Endothelial cell of umbilical vein (primary cell): ENCODE measurements around the gene ALKBH7.

ENCODE experiments used
- EZH2 ChIP-seq: IDR thresholded peaks from 2 replicates; pipeline ENCODE4 v1.6.1; 2012; ENCODE audit warnings: borderline replicate concordance, low read depth, mild to moderate bottlenecking, moderate library complexity, low read length, inconsistent platforms; ENCODE audit not compliant: severe bottlenecking
- MYC ChIP-seq: IDR thresholded peaks from one replicate; pipeline ENCODE4 v1.6.1; 2011; ENCODE audit warnings: mild to moderate bottlenecking, low read depth, low read length
- POLR2A ChIP-seq: IDR thresholded peaks from 2 replicates; pipeline ENCODE4 v1.6.1; 2012; ENCODE audit warnings: low read depth, mild to moderate bottlenecking, control low read depth, low read length
- POLR2AphosphoS5 ChIP-seq: IDR thresholded peaks from 2 replicates; pipeline ENCODE4 v1.6.1; 2012; ENCODE audit warnings: low read depth, mild to moderate bottlenecking, control low read depth, low read length, moderate library complexity; ENCODE audit not compliant: insufficient read depth
- TF ChIP-seq, protein P1 (sequence below), 2 donors: IDR thresholded peaks; 1 replicate in 1 of 2; 2 replicates in 1 of 2; pipeline ENCODE4 v1.5.1; 2011; ENCODE audit warnings: low read length in 2 of 2, mild to moderate bottlenecking in 2 of 2, moderate library complexity in 2 of 2, control low read depth in 1 of 2, inconsistent platforms in 1 of 2, low read depth in 1 of 2; ENCODE audit not compliant: insufficient read depth in 1 of 2; ENCODE audit errors: extremely low read depth in 1 of 2
- TF ChIP-seq, protein P2 (sequence below): IDR thresholded peaks from 2 replicates; pipeline ENCODE4 v1.6.1; 2011; ENCODE audit not compliant: insufficient read depth, insufficient read length

DNA sequence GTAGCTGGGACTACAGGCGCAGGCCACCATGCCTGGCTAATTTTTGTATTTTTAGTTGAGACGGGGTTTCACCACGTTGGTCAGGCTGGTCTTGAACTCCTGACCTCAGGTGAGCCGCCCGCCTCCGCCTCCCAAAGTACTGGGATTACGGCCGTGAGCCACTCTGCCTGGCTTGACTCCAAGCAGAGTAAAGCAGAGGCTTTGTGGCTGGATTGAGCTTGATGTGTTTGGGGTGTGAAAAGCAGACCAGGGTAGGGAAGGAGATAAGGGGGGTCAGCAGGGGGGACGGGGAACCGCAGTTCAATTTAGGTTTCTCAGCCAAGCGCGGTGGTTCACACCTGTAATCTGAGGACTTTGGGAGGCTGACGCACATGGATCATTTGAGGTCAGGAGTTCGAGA, 15.4 kb upstream of the ALKBH7 start:
- no peak for TF ChIP-seq POLR2A
- TF ChIP-seq, protein P1, sequence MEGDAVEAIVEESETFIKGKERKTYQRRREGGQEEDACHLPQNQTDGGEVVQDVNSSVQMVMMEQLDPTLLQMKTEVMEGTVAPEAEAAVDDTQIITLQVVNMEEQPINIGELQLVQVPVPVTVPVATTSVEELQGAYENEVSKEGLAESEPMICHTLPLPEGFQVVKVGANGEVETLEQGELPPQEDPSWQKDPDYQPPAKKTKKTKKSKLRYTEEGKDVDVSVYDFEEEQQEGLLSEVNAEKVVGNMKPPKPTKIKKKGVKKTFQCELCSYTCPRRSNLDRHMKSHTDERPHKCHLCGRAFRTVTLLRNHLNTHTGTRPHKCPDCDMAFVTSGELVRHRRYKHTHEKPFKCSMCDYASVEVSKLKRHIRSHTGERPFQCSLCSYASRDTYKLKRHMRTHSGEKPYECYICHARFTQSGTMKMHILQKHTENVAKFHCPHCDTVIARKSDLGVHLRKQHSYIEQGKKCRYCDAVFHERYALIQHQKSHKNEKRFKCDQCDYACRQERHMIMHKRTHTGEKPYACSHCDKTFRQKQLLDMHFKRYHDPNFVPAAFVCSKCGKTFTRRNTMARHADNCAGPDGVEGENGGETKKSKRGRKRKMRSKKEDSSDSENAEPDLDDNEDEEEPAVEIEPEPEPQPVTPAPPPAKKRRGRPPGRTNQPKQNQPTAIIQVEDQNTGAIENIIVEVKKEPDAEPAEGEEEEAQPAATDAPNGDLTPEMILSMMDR (IDR thresholded peaks at IDR 0.05; ENCODE audit: extremely low read depth in 1 of 2, insufficient read depth in 1 of 2, low read depth in 1 of 2, low read length in 2 of 2) = no peak
- no peak for TF ChIP-seq MYC
- TF ChIP-seq POLR2AphosphoS5 = no peak
- TF ChIP-seq EZH2 = no peak
- TF ChIP-seq, protein P2, sequence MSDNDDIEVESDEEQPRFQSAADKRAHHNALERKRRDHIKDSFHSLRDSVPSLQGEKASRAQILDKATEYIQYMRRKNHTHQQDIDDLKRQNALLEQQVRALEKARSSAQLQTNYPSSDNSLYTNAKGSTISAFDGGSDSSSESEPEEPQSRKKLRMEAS = no peak
